B cell (primary cell): ENCODE measurements around the gene EGLN3. TPM values are rescaled to one million over a fixed set of nuclear protein-coding genes. Genes with fewer than 3 reads are reported as not detected.

Experiments
- ATAC-seq: fragments of 200-7000 bp; cut with Tn5 transposase; one replicate; pipeline ENCODE4 v1.10.0; 2021; ENCODE audit warnings: low read depth, mild to moderate bottlenecking, moderate number of reproducible peaks, moderate library complexity
- CTCF ChIA-PET: fragments of 350-600 bp; sonication (Branson Sonifier 250); formaldehyde crosslinking; loops from one replicate; lab custom pipeline; 2021; ENCODE audit warnings: antibody characterized with exemption, inconsistent platforms; lab: Charles Lee
- POLR2A ChIA-PET: fragments of 350-600 bp; sonication (Branson Sonifier 250); formaldehyde crosslinking; loops from one replicate; lab custom pipeline; 2021; ENCODE audit warnings: antibody characterized with exemption; lab: Charles Lee
- DNase-seq: peaks from one replicate; pipeline ENCODE4 v3.0.0; 2013
- H2AFZ ChIP-seq: 2 replicates; pipeline ENCODE4 v1.6.1; 2012; ENCODE audit warnings: mild to moderate bottlenecking, low read depth, low read length; ENCODE audit not compliant: insufficient read depth, poor library complexity, severe bottlenecking
- H3K27ac ChIP-seq, 2 donors: 1 replicate in 1 of 2; 2 replicates in 1 of 2; pipeline ENCODE4 v1.5.1; 2012 to 2013; ENCODE audit warnings: low read length in 2 of 2, mild to moderate bottlenecking in 2 of 2, moderate library complexity in 1 of 2
- H3K27me3 ChIP-seq, 4 experiments: fragments of 200-600 bp in 1 of 4; sonication (generic) in 1 of 4; replicated peaks in 1 of 4; 1 replicate in 2 of 4; 2 replicates in 2 of 4; pipeline versions ENCODE4 v1.6.1 to v1.7.0; 2013 to 2016; ENCODE audit warnings: low read length in 3 of 4, mild to moderate bottlenecking in 2 of 4, mixed read lengths in 1 of 4, moderate library complexity in 1 of 4; ENCODE audit not compliant: insufficient read depth in 4 of 4, control insufficient read depth in 3 of 4; ENCODE audit errors: control extremely low read depth in 1 of 4
- H3K36me3 ChIP-seq, 2 experiments: replicated peaks in 1 of 2; 1 replicate in 1 of 2; 2 replicates in 1 of 2; pipeline versions ENCODE4 v1.6.1 to v1.7.1; 2013; ENCODE audit warnings: low read length in 1 of 2; ENCODE audit not compliant: insufficient read depth in 2 of 2, control insufficient read depth in 1 of 2; ENCODE audit errors: control extremely low read depth in 1 of 2, extremely low read depth in 1 of 2
- H3K4me1 ChIP-seq, 2 donors: fragments of 200-600 bp in 1 of 2; sonication (generic) in 1 of 2; 1 replicate in 1 of 2; 2 replicates in 1 of 2; pipeline versions ENCODE4 v1.5.1 to v1.6.1; 2013 to 2017; ENCODE audit warnings: low read length in 2 of 2; ENCODE audit not compliant: control insufficient read depth in 2 of 2, insufficient read depth in 2 of 2
- H3K4me2 ChIP-seq: replicated peaks from 2 replicates; pipeline ENCODE3; 2012; ENCODE audit warnings: mild to moderate bottlenecking, low read depth, low read length; ENCODE audit not compliant: poor library complexity, severe bottlenecking
- H3K4me3 ChIP-seq, 5 experiments: fragments of 200-600 bp in 1 of 5; sonication (generic) in 1 of 5; 1 replicate in 3 of 5; 2 replicates in 2 of 5; pipeline versions ENCODE4 v1.5.1 to v1.7.0; 2011 to 2016; ENCODE audit warnings: low read length in 4 of 5, mild to moderate bottlenecking in 4 of 5, low read depth in 2 of 5, control low read depth in 1 of 5, moderate library complexity in 1 of 5; ENCODE audit not compliant: insufficient read depth in 1 of 5; ENCODE audit errors: control extremely low read depth in 1 of 5, extremely low read depth in 1 of 5
- H3K79me2 ChIP-seq: fragments of 200-600 bp; sonication (generic); one replicate; pipeline ENCODE4 v1.6.0; 2016; ENCODE audit warnings: low read length; ENCODE audit not compliant: control insufficient read depth, insufficient read depth
- H3K9ac ChIP-seq: fragments of 200-600 bp; sonication (generic); 2 replicates; pipeline ENCODE4 v1.6.1; 2017; ENCODE audit warnings: mild to moderate bottlenecking, low read length, moderate library complexity
- H3K9me3 ChIP-seq, 3 donors: one replicate each; pipeline versions ENCODE4 v1.6.1 to v1.7.1; 2013; ENCODE audit warnings: low read length in 2 of 3; ENCODE audit not compliant: control insufficient read depth in 2 of 3, insufficient read depth in 1 of 3; ENCODE audit errors: control extremely low read depth in 1 of 3
- H4K20me1 ChIP-seq: 2 replicates; pipeline ENCODE4 v1.6.0; 2012; ENCODE audit warnings: mild to moderate bottlenecking, low read length; ENCODE audit not compliant: insufficient read depth, control insufficient read depth, poor library complexity, severe bottlenecking
- H3K27ac Mint-ChIP-seq: one replicate; pipeline ENCODE4 v1.8.0; 2021; ENCODE audit warnings: mixed read lengths
- H3K27me3 Mint-ChIP-seq: one replicate; pipeline ENCODE4 v1.8.0; 2021; ENCODE audit warnings: mixed read lengths
- H3K4me1 Mint-ChIP-seq: one replicate; pipeline ENCODE4 v1.8.0; 2021; ENCODE audit warnings: mixed read lengths
- H3K4me3 Mint-ChIP-seq: one replicate; pipeline ENCODE4 v1.8.0; 2021; ENCODE audit warnings: mixed read lengths
- H3K9me3 Mint-ChIP-seq: one replicate; pipeline ENCODE4 v1.8.0; 2022; ENCODE audit warnings: mixed read lengths; ENCODE audit not compliant: insufficient read depth
- CTCF ChIP-seq: fragments of 200-600 bp; IDR thresholded peaks from one replicate; pipeline ENCODE4 v1.8.0; 2022; ENCODE audit warnings: antibody characterized with exemption, mild to moderate bottlenecking
- EZH2 ChIP-seq: IDR thresholded peaks from 2 replicates; pipeline ENCODE4 v1.6.1; 2012; ENCODE audit warnings: borderline replicate concordance, low read depth, mild to moderate bottlenecking, moderate library complexity, low read length; ENCODE audit not compliant: insufficient read depth, poor library complexity, severe bottlenecking
- WGBS: methylation state at CpG from one replicate; pipeline ENCODE4 v1.1.5; 2013; ENCODE audit warnings: missing lambda C conversion rate; ENCODE audit not compliant: insufficient coverage; 5-methylcytosine and 5-hydroxymethylcytosine counted together
- intact Hi-C: fragments of 100-400 bp; cut with micrococcal nuclease; formaldehyde crosslinking; loops from one replicate; pipeline ENCODE4 v1.10.0; 2022
- polyA plus RNA-seq: library from polyadenylated mRNA; depleted of rRNA; stranded (reverse); fragments of >200 nt; gene quantifications from 2 replicates; pipeline ENCODE4 v1.2.3, GENCODE V29; 2012
- total RNA-seq, 2 donors: library from RNA; stranded (reverse); fragments of 120-200 nt in 1 of 2; gene quantifications; 1 replicate in 1 of 2; 2 replicates in 1 of 2; pipeline versions ENCODE4 v1.2.3 to v1.2.4, GENCODE V29; 2013 to 2022

Gene EGLN3
- total and polyA plus RNA-seq, 2 donors (not counting 1 experiment from before 2014, with no cell fraction given): 0.69 to 1.7 TPM

GRCh38 chr14:33934043-33934750, 16.7 kb downstream of the EGLN3 start:
- Histone ChIP-seq H4K20me1 (no peaks in the 10 kb centered on the region), H3K4me1 (no peaks in the 10 kb centered on the region), H3K9ac (no peak overlapping the region), H3K79me2 (no peaks in the 10 kb centered on the region), H3K27me3 (no peaks in the 10 kb centered on the region), H3K4me3 (no peak overlapping the region), H2AFZ (no peak overlapping the region), H3K9me3 (no peaks in the 10 kb centered on the region), H3K4me2 (no peak overlapping the region), H3K27ac (no peak overlapping the region), H3K36me3 (no peaks in the 10 kb centered on the region)
- no peaks in the 10 kb centered on the region for H3K4me1 Mint-ChIP-seq
- H3K9me3 Mint-ChIP-seq: no peaks in the 10 kb centered on the region
- CTCF ChIA-PET: no interaction called here
- TF ChIP-seq EZH2: no peak
- no peak for TF ChIP-seq CTCF
- 100% methylated on average over 1 of the region's 7 CpGs for WGBS
- POLR2A ChIA-PET: no interaction called here
- DNase-seq (no peak), ATAC-seq (no peak)
- H3K27me3 Mint-ChIP-seq: no peaks in the 10 kb centered on the region
- no peak overlapping the region for H3K4me3 Mint-ChIP-seq
- intact Hi-C loops: no loop called here
- H3K27ac Mint-ChIP-seq: no peak overlapping the region

GRCh38 chr14:33933386-33933933, 17.4 kb downstream of the EGLN3 start:
- Histone ChIP-seq H3K36me3 (no peaks in the 10 kb centered on the region), H3K27me3 (no peaks in the 10 kb centered on the region), H3K27ac (no peak overlapping the region), H3K79me2 (no peaks in the 10 kb centered on the region), H3K4me1 (no peaks in the 10 kb centered on the region), H3K9ac (no peak overlapping the region), H3K9me3 (no peaks in the 10 kb centered on the region), H3K4me2 (no peak overlapping the region), H2AFZ (no peak overlapping the region), H3K4me3 (no peak overlapping the region), H4K20me1 (no peaks in the 10 kb centered on the region)
- Mint-ChIP-seq H3K27ac (no peak overlapping the region), H3K4me1 (no peaks in the 10 kb centered on the region), H3K9me3 (no peaks in the 10 kb centered on the region), H3K4me3 (no peak overlapping the region), H3K27me3 (no peaks in the 10 kb centered on the region)
- TF ChIP-seq EZH2: no peak
- TF ChIP-seq CTCF: no peak
- CTCF ChIA-PET: no interaction called here
- ATAC-seq: no peak
- no peak for DNase-seq
- POLR2A ChIA-PET: no interaction called here
- 88% methylated on average over 3 of the region's 8 CpGs for WGBS
- intact Hi-C loops: no loop called here
